DOHH2 (cell line): Measurements from ENCODE around the gene ANK2.

Experiments
- H3F3A ChIP-seq: fragments of 200-600 bp; sonication (generic), shearing (Covaris generic); 2 replicates; pipeline ENCODE4 v1.6.0; 2016; ENCODE audit warnings: antibody characterized with exemption, mild to moderate bottlenecking; ENCODE audit not compliant: control insufficient read depth, insufficient read depth
- H3K27ac ChIP-seq: fragments of 200-600 bp; sonication (generic); 2 replicates; pipeline ENCODE4 v1.5.1; 2014; ENCODE audit warnings: low read depth, mild to moderate bottlenecking, low read length, moderate library complexity
- H3K27me3 ChIP-seq: fragments of 200-600 bp; sonication (generic); 2 replicates; pipeline ENCODE4 v1.6.1; 2014; ENCODE audit warnings: mild to moderate bottlenecking, low read length, mixed read lengths; ENCODE audit not compliant: control insufficient read depth
- H3K36me3 ChIP-seq: fragments of 200-600 bp; sonication (generic); 2 replicates; pipeline ENCODE4 v1.6.1; 2014; ENCODE audit warnings: mild to moderate bottlenecking, low read length, moderate library complexity, mixed read lengths; ENCODE audit not compliant: control insufficient read depth
- H3K4me1 ChIP-seq: fragments of 200-600 bp; sonication (generic); 2 replicates; pipeline ENCODE4 v1.6.1; 2014; ENCODE audit warnings: mild to moderate bottlenecking, low read length, mixed read lengths; ENCODE audit not compliant: control insufficient read depth
- H3K4me2 ChIP-seq: fragments of 200-600 bp; sonication (generic); 2 replicates; pipeline ENCODE4 v1.6.0; 2014; ENCODE audit warnings: mild to moderate bottlenecking, low read length, moderate library complexity
- H3K4me3 ChIP-seq: fragments of 200-600 bp; sonication (generic); 2 replicates; pipeline ENCODE4 v1.5.1; 2014; ENCODE audit warnings: mild to moderate bottlenecking, low read length, mixed read lengths
- H3K79me2 ChIP-seq: fragments of 200-600 bp; sonication (generic); 2 replicates; pipeline ENCODE4 v1.6.1; 2014; ENCODE audit warnings: mild to moderate bottlenecking, low read length, mixed read lengths; ENCODE audit not compliant: control insufficient read depth
- H3K9me2 ChIP-seq: fragments of 200-600 bp; sonication (generic); replicated peaks from 2 replicates; pipeline ENCODE4 v1.6.1; 2014; ENCODE audit warnings: mild to moderate bottlenecking, low read length, mixed read lengths; ENCODE audit not compliant: control insufficient read depth
- H3K9me3 ChIP-seq: fragments of 200-600 bp; sonication (generic); 2 replicates; pipeline ENCODE4 v1.6.1; 2014; ENCODE audit warnings: antibody characterized with exemption, low read length, mixed read lengths; ENCODE audit not compliant: control insufficient read depth, insufficient read depth
- H4K20me1 ChIP-seq: fragments of 200-600 bp; sonication (generic); 2 replicates; pipeline ENCODE4 v1.6.0; 2014; ENCODE audit warnings: low read depth, mild to moderate bottlenecking, antibody characterized with exemption, low read length, moderate library complexity; ENCODE audit not compliant: control insufficient read depth, insufficient read depth
- CTCF ChIP-seq: fragments of 200-600 bp; sonication (generic); IDR thresholded peaks from one replicate; pipeline ENCODE4 v1.5.1; 2014; ENCODE audit warnings: antibody characterized with exemption, mild to moderate bottlenecking, low read depth, low read length; ENCODE audit not compliant: poor library complexity, severe bottlenecking
- EZH2phosphoT487 ChIP-seq: fragments of 200-600 bp; sonication (generic); IDR thresholded peaks from 2 replicates; pipeline ENCODE4 v1.6.1; 2017; ENCODE audit warnings: borderline replicate concordance, mild to moderate bottlenecking, antibody characterized with exemption, low read length, moderate library complexity, mixed read lengths

The ANK2 gene

GRCh38 chr4:113292371-113293042 lies 243.1 kb downstream of the ANK2 start:
- Histone ChIP-seq H3K9me2 (no peaks in the 10 kb centered on the region), H3K4me3 (no peak overlapping the region), H4K20me1 (no peaks in the 10 kb centered on the region), H3K27me3 (peaks cover 3% of the 10 kb centered on the region; the same call in 1 of the 2 replicates), H3F3A (no peaks in the 10 kb centered on the region), H3K4me1 (no peaks in the 10 kb centered on the region), H3K79me2 (no peaks in the 10 kb centered on the region), H3K36me3 (no peaks in the 10 kb centered on the region), H3K27ac (no peak overlapping the region), H3K9me3 (no peaks in the 10 kb centered on the region), H3K4me2 (no peak overlapping the region)
- TF ChIP-seq CTCF (no peak), EZH2phosphoT487 (no peak)

GRCh38 chr4:113293043-113293560 lies 243.6 kb downstream of the ANK2 start:
- Histone ChIP-seq H3K4me1 (no peaks in the 10 kb centered on the region), H3K9me3 (no peaks in the 10 kb centered on the region), H3K4me3 (no peak overlapping the region), H3K9me2 (no peaks in the 10 kb centered on the region), H3K27me3 (peaks cover 3% of the 10 kb centered on the region; the same call in 1 of the 2 replicates), H3K36me3 (no peaks in the 10 kb centered on the region), H3F3A (no peaks in the 10 kb centered on the region), H3K27ac (no peak overlapping the region), H3K79me2 (no peaks in the 10 kb centered on the region), H4K20me1 (no peaks in the 10 kb centered on the region), H3K4me2 (no peak overlapping the region)
- TF ChIP-seq CTCF = no peak

GRCh38 chr4:113293674-113294073 lies 244.2 kb downstream of the ANK2 start:
- Histone ChIP-seq H3K4me2 (no peak overlapping the region), H3F3A (no peaks in the 10 kb centered on the region), H3K9me2 (no peaks in the 10 kb centered on the region), H3K9me3 (no peaks in the 10 kb centered on the region), H3K27me3 (peaks cover 3% of the 10 kb centered on the region; the same call in 1 of the 2 replicates), H3K27ac (no peak overlapping the region), H3K79me2 (no peaks in the 10 kb centered on the region), H3K4me3 (no peak overlapping the region), H4K20me1 (no peaks in the 10 kb centered on the region), H3K36me3 (no peaks in the 10 kb centered on the region), H3K4me1 (no peaks in the 10 kb centered on the region)
- TF ChIP-seq EZH2phosphoT487 = no peak
- TF ChIP-seq CTCF = no peak
